ENCODE data around the gene RGS9. TPM values are rescaled to one million over a fixed set of nuclear protein-coding genes. Genes with fewer than 3 reads are reported as not detected.

RGS9 gene
- total and polyA plus RNA-seq, 2 experiments from 2014 or later = 12.8 to 29.6 TPM

GRCh38 chr17:65145743-65146142, 8.6 kb downstream of the RGS9 start:
- H3K27ac ChIP-seq (ENCODE audit: low read depth) = no peak overlapping the region
- Mint-ChIP-seq H3K4me1 (0 out of 3 replicates have a peak, but pooled peaks cover 2% of the 10 kb centered on the region), H3K4me3 (no peak overlapping the region), H3K36me3 (ENCODE audit: low read depth) (no peaks in the 10 kb centered on the region), H3K27me3 (ENCODE audit: insufficient read depth, low read depth, poor library complexity) (peaks cover 4% of the 10 kb centered on the region), H3K27ac (no peak overlapping the region), H3K9me3 (no peaks in the 10 kb centered on the region)
- no peak overlapping the region for H3K4me3 ChIP-seq
- no peaks in the 10 kb centered on the region for H3K79me2 ChIP-seq (replicated peaks; ENCODE audit: insufficient read depth)
- TF ChIP-seq ETS1 (IDR thresholded peaks at IDR 0.05) = no peak
- TF ChIP-seq CREB1 (CRISPR knock-in tag; IDR thresholded peaks at IDR 0.05; ENCODE audit: low read depth) = no peak
- no peak for TF ChIP-seq POLR2AphosphoS5 (IDR thresholded peaks at IDR 0.05; ENCODE audit: low read depth)
- no peak for TF ChIP-seq ZNF114 (CRISPR knock-in tag; IDR thresholded peaks at IDR 0.05)
- TF ChIP-seq EZH2 (IDR thresholded peaks at IDR 0.05; ENCODE audit: low read depth, unreplicated experiment) = no peak
- TF ChIP-seq JUNB (IDR thresholded peaks at IDR 0.05; ENCODE audit: unreplicated experiment) = no peak
- no peak for TF ChIP-seq ZNF331 (CRISPR knock-in tag; IDR thresholded peaks at IDR 0.05; ENCODE audit: low read depth)
- TF ChIP-seq REST (IDR thresholded peaks at IDR 0.05; ENCODE audit: unreplicated experiment) = no peak
- TF ChIP-seq ZNF462 (CRISPR knock-in tag; IDR thresholded peaks at IDR 0.05) = no peak
- TF ChIP-seq CTCF (conservative IDR thresholded peaks at IDR 0.05; ENCODE audit: low read depth in 2 of 2) = no peak
- no peak for TF ChIP-seq NANOG (IDR thresholded peaks at IDR 0.05; ENCODE audit: borderline replicate concordance)
- no peak for TF ChIP-seq STAT1 (IDR thresholded peaks at IDR 0.05; ENCODE audit: unreplicated experiment)
- no peak for TF ChIP-seq EZH2phosphoT487 (IDR thresholded peaks at IDR 0.05; ENCODE audit: unreplicated experiment)
- H3K36me3 ChIP-seq (ENCODE audit: insufficient read depth) = no peaks in the 10 kb centered on the region
- no peaks in the 10 kb centered on the region for H3F3A ChIP-seq (replicated peaks; ENCODE audit: low read depth)
- H4K20me1 ChIP-seq (replicated peaks; ENCODE audit: insufficient read depth) = no peaks in the 10 kb centered on the region
- H3K27me3 ChIP-seq (ENCODE audit: insufficient read depth) = no peaks in the 10 kb centered on the region
- no peak overlapping the region for H2AFZ ChIP-seq
- no peak overlapping the region for H3K4me2 ChIP-seq
- no peaks in the 10 kb centered on the region for H3K9me2 ChIP-seq (ENCODE audit: insufficient read depth)
- DNase-seq (ENCODE audit: low spot score) = no peak
- ATAC-seq = no peak
- H3K4me1 ChIP-seq (ENCODE audit: insufficient read depth) = no peaks in the 10 kb centered on the region
